Panc1 (cell line): ENCODE measurements around the gene GALNT9. TPM values are rescaled to one million over a fixed set of nuclear protein-coding genes. Genes with fewer than 3 reads are reported as not detected.
A peak's percentile ranks its signal among the peaks of the same experiment; 100 is the strongest.

ENCODE experiments used
- ATAC-seq: fragments of 200-7000 bp; cut with Tn5 transposase; 2 replicates; pipeline ENCODE4 v1.9.1; 2020; ENCODE audit warnings: mild to moderate bottlenecking, moderate library complexity
- BruUV-seq: library from RNA; stranded (reverse); fragments of 400-500 nt; replicated peaks from 2 replicates; lab custom pipeline; 2021; lab: Mats Ljungman, UMichigan
- CTCF ChIA-PET: fragments of 300-600 bp; sonication (Branson Sonifier 250); formaldehyde crosslinking; loops from one replicate; lab custom pipeline; 2022; ENCODE audit warnings: antibody characterized with exemption; lab: Charles Lee
- POLR2A ChIA-PET: fragments of 300-600 bp; sonication (Branson Sonifier 250); formaldehyde crosslinking; loops from one replicate; lab custom pipeline; 2022; ENCODE audit warnings: antibody characterized with exemption; lab: Charles Lee
- DNase-seq: peaks from one replicate; pipeline ENCODE4 v3.0.0-alpha.2; 2010; ENCODE audit warnings: low read depth, low spot score
- H3K27ac ChIP-seq: 2 replicates; pipeline ENCODE4 v1.5.1; 2011; ENCODE audit warnings: mild to moderate bottlenecking, low read length, inconsistent platforms
- H3K27me3 ChIP-seq: fragments of 200-500 bp; sonication (Bioruptor generic); 2 replicates; pipeline ENCODE4 v1.6.0; 2014; ENCODE audit warnings: low read length, inconsistent platforms; ENCODE audit not compliant: control insufficient read depth, insufficient read depth
- H3K36me3 ChIP-seq: fragments of 200-500 bp; sonication (Bioruptor generic); 2 replicates; pipeline ENCODE4 v1.5.1; 2014; ENCODE audit warnings: inconsistent platforms, mild to moderate bottlenecking, low read length, moderate library complexity; ENCODE audit not compliant: control insufficient read depth, insufficient read depth
- H3K4me1 ChIP-seq: 2 replicates; pipeline ENCODE4 v1.5.1; 2011; ENCODE audit warnings: inconsistent platforms, mild to moderate bottlenecking, low read length, moderate library complexity; ENCODE audit not compliant: control insufficient read depth, insufficient read depth
- H3K4me3 ChIP-seq, 2 experiments: 2 replicates each; pipeline ENCODE4 v1.5.1; 2011 to 2012; ENCODE audit warnings: low read depth in 2 of 2, low read length in 2 of 2, mild to moderate bottlenecking in 2 of 2, inconsistent platforms in 1 of 2, moderate library complexity in 1 of 2
- H3K9me3 ChIP-seq: fragments of 200-500 bp; sonication (Bioruptor generic); 2 replicates; pipeline ENCODE4 v1.5.1; 2014; ENCODE audit warnings: low read depth, mild to moderate bottlenecking, inconsistent platforms, low read length, moderate library complexity; ENCODE audit not compliant: control insufficient read depth, insufficient read depth
- POLR2AphosphoS5 ChIP-seq: IDR thresholded peaks from 2 replicates; pipeline ENCODE4 v1.6.1; 2012; ENCODE audit warnings: mild to moderate bottlenecking, low read depth, low read length, moderate library complexity
- REST ChIP-seq, 2 experiments: IDR thresholded peaks; 2 replicates each; pipeline ENCODE4 v1.6.1; 2011 to 2012; ENCODE audit warnings: low read depth in 2 of 2, control low read depth in 1 of 2, low read length in 1 of 2, mild to moderate bottlenecking in 1 of 2, moderate library complexity in 1 of 2; ENCODE audit not compliant: insufficient read depth in 1 of 2
- SIN3A ChIP-seq: IDR thresholded peaks from 2 replicates; pipeline ENCODE4 v1.6.1; 2012; ENCODE audit warnings: low read depth, mild to moderate bottlenecking, low read length, moderate library complexity, borderline replicate concordance; ENCODE audit not compliant: insufficient read depth
- TCF7L2 ChIP-seq: IDR thresholded peaks from 2 replicates; pipeline ENCODE4 v1.6.1; 2011; ENCODE audit warnings: mild to moderate bottlenecking, low read depth, low read length, inconsistent platforms
- in situ Hi-C: cut with HindIII; loops from 2 replicates; pipeline ENCODE4 v1.10.0; 2016; ENCODE audit warnings: low sequenced_read_pairs, low pct_unique_long_range_greater_than_20kb
- intact Hi-C: fragments of 100-400 bp; cut with micrococcal nuclease; formaldehyde crosslinking; loops from one replicate; pipeline ENCODE4 v1.10.0; 2022; ENCODE audit not compliant: unreplicated experiment
- total RNA-seq: library from RNA; stranded (reverse); gene quantifications from one replicate; pipeline ENCODE4 v1.2.1, GENCODE V29; 2021; ENCODE audit not compliant: unreplicated experiment
- TF ChIP-seq, protein P1 (sequence below): fragments of 450-650 bp; IDR thresholded peaks from 2 replicates; pipeline ENCODE4 v1.5.1; 2017; ENCODE audit warnings: mild to moderate bottlenecking

The GALNT9 gene
- total RNA-seq, 1 experiment from 2014 or later = 0.33 TPM

GRCh38 chr12:132160016-132160415, 169.4 kb downstream of the GALNT9 start:
- Histone ChIP-seq H3K4me1 (peaks cover 5% of the 10 kb centered on the region; the same call in 1 of the 2 replicates), H3K9me3 (no peaks in the 10 kb centered on the region), H3K27me3 (no peaks in the 10 kb centered on the region), H3K36me3 (no peaks in the 10 kb centered on the region), H3K27ac (no peak overlapping the region), H3K4me3 (no peak overlapping the region)
- intact Hi-C loops = no loop called here
- no peak for DNase-seq
- no TSS peak for BruUV-seq
- no peak for ATAC-seq
- POLR2A ChIA-PET = interaction anchor here (0.6 kb wide), 1 partner anchor 15 kb away, joined by 8 read pairs; no protein-coding TSS in a partner anchor
- CTCF ChIA-PET = no interaction called here
- TF ChIP-seq SIN3A (no peak), REST (IDR thresholded peaks at IDR 0.05; ENCODE audit: insufficient read depth in 1 of 2, low read depth in 2 of 2, low read length in 1 of 2) (no peak), POLR2AphosphoS5 (no peak), TCF7L2 (no peak)
- TF ChIP-seq, protein P1, sequence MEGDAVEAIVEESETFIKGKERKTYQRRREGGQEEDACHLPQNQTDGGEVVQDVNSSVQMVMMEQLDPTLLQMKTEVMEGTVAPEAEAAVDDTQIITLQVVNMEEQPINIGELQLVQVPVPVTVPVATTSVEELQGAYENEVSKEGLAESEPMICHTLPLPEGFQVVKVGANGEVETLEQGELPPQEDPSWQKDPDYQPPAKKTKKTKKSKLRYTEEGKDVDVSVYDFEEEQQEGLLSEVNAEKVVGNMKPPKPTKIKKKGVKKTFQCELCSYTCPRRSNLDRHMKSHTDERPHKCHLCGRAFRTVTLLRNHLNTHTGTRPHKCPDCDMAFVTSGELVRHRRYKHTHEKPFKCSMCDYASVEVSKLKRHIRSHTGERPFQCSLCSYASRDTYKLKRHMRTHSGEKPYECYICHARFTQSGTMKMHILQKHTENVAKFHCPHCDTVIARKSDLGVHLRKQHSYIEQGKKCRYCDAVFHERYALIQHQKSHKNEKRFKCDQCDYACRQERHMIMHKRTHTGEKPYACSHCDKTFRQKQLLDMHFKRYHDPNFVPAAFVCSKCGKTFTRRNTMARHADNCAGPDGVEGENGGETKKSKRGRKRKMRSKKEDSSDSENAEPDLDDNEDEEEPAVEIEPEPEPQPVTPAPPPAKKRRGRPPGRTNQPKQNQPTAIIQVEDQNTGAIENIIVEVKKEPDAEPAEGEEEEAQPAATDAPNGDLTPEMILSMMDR = no peak
- in situ Hi-C loops = no loop called here

GRCh38 chr12:132159555-132160003, 169.8 kb downstream of the GALNT9 start:
- in situ Hi-C loops = no loop called here
- intact Hi-C loops = loop anchor here (10.0 kb wide), 2 partner anchors 55 to 245 kb away; no protein-coding TSS in a partner anchor
- ATAC-seq = 0 out of 2 replicates have a peak, but pooled peaks have one; percentile 19
- H3K9me3 ChIP-seq = no peaks in the 10 kb centered on the region
- ChIA-PET POLR2A (interaction anchor here (0.6 kb wide), 1 partner anchor 15 kb away, joined by 8 read pairs; no protein-coding TSS in a partner anchor), CTCF (no interaction called here)
- no peaks in the 10 kb centered on the region for H3K36me3 ChIP-seq
- TF ChIP-seq REST (IDR thresholded peaks at IDR 0.05; ENCODE audit: insufficient read depth in 1 of 2, low read depth in 2 of 2, low read length in 1 of 2) (no peak), POLR2AphosphoS5 (no peak), SIN3A (no peak), TCF7L2 (no peak)
- TF ChIP-seq, protein P1 = no peak
- no peak for DNase-seq
- peaks cover 5% of the 10 kb centered on the region; the same call in 1 of the 2 replicates for H3K4me1 ChIP-seq
- no peaks in the 10 kb centered on the region for H3K27me3 ChIP-seq
- no TSS peak for BruUV-seq
- no peak overlapping the region for H3K27ac ChIP-seq
- H3K4me3 ChIP-seq = no peak overlapping the region
